Liver (tissue), 9 donors: ENCODE measurements around the gene VASN. TPM values are rescaled to one million over a fixed set of nuclear protein-coding genes. Genes with fewer than 3 reads are reported as not detected.
A peak's percentile ranks its signal among the peaks of the same experiment; 100 is the strongest.

Experiments
- DNase-seq: peaks from one replicate; pipeline ENCODE4 v3.0.0-alpha.2; 2017; ENCODE audit warnings: low spot score
- H3K27ac ChIP-seq, 2 donors: one replicate each; pipeline ENCODE4 v1.7.0; 2013; ENCODE audit warnings: inconsistent platforms in 2 of 2, low read length in 2 of 2, control low read depth in 1 of 2, low read depth in 1 of 2, mild to moderate bottlenecking in 1 of 2
- H3K27me3 ChIP-seq, 4 donors: one replicate each; pipeline versions ENCODE4 v1.6.1 to v1.7.0; 2013; ENCODE audit warnings: low read length in 3 of 4, inconsistent platforms in 1 of 4, mild to moderate bottlenecking in 1 of 4, moderate library complexity in 1 of 4; ENCODE audit not compliant: control insufficient read depth in 4 of 4, insufficient read depth in 4 of 4
- H3K36me3 ChIP-seq, 4 donors: one replicate each; pipeline versions ENCODE4 v1.6.1 to v1.7.0; 2013; ENCODE audit warnings: low read length in 3 of 4, mild to moderate bottlenecking in 3 of 4, low read depth in 1 of 4, moderate library complexity in 1 of 4; ENCODE audit not compliant: control insufficient read depth in 4 of 4, insufficient read depth in 3 of 4
- H3K4me1 ChIP-seq, 4 donors: one replicate each; pipeline versions ENCODE4 v1.6.1 to v1.7.0; 2013; ENCODE audit warnings: low read length in 3 of 4, mild to moderate bottlenecking in 3 of 4, moderate library complexity in 1 of 4; ENCODE audit not compliant: control insufficient read depth in 4 of 4, insufficient read depth in 4 of 4
- H3K4me3 ChIP-seq, 3 donors: one replicate each; pipeline versions ENCODE4 v1.6.1 to v1.7.0; 2013; ENCODE audit warnings: low read length in 3 of 3, control low read depth in 1 of 3, low read depth in 1 of 3, mild to moderate bottlenecking in 1 of 3
- H3K9ac ChIP-seq, 2 donors: one replicate each; pipeline ENCODE4 v1.7.0; 2013; ENCODE audit warnings: low read length in 2 of 2, mild to moderate bottlenecking in 2 of 2, moderate library complexity in 2 of 2, control low read depth in 1 of 2, low read depth in 1 of 2
- H3K9me3 ChIP-seq, 4 donors: one replicate each; pipeline versions ENCODE4 v1.6.1 to v1.7.0; 2013; ENCODE audit warnings: low read length in 3 of 4; ENCODE audit not compliant: control insufficient read depth in 4 of 4
- CTCF ChIP-seq: fragments of 150-350 bp; IDR thresholded peaks from 2 replicates; pipeline ENCODE4 v1.5.1; 2017; ENCODE audit warnings: improper control_type of control experiment, low read depth, low read length; ENCODE audit not compliant: missing input control
- EGR1 ChIP-seq, 2 donors: IDR thresholded peaks; 2 replicates each; pipeline ENCODE4 v1.6.1; 2016 to 2018; ENCODE audit warnings: antibody characterized with exemption in 2 of 2, low read depth in 2 of 2
- FOXA1 ChIP-seq: IDR thresholded peaks from 2 replicates; pipeline ENCODE4 v1.6.1; 2016; ENCODE audit warnings: antibody characterized with exemption
- FOXA2 ChIP-seq: IDR thresholded peaks from 2 replicates; pipeline ENCODE4 v1.6.1; 2016; ENCODE audit warnings: antibody characterized with exemption
- GABPA ChIP-seq, 2 donors: IDR thresholded peaks in 1 of 2; conservative IDR thresholded peaks in 1 of 2; 2 replicates each; pipeline ENCODE4 v1.6.1; 2016; ENCODE audit warnings: antibody characterized with exemption in 2 of 2, mild to moderate bottlenecking in 1 of 2, moderate library complexity in 1 of 2
- HNF4A ChIP-seq, 2 donors: conservative IDR thresholded peaks; 2 replicates each; pipeline ENCODE4 v1.6.1; 2016; ENCODE audit warnings: antibody characterized with exemption in 2 of 2, mild to moderate bottlenecking in 2 of 2
- HNF4G ChIP-seq: IDR thresholded peaks from 2 replicates; pipeline ENCODE4 v1.6.1; 2016; ENCODE audit warnings: antibody characterized with exemption
- JUND ChIP-seq, 2 donors: IDR thresholded peaks; 2 replicates each; pipeline ENCODE4 v1.6.1; 2016; ENCODE audit warnings: antibody characterized with exemption in 2 of 2
- MAX ChIP-seq: IDR thresholded peaks from 2 replicates; pipeline ENCODE4 v1.6.1; 2016; ENCODE audit warnings: antibody characterized with exemption
- NR2F2 ChIP-seq: IDR thresholded peaks from 2 replicates; pipeline ENCODE4 v1.6.1; 2016; ENCODE audit warnings: antibody characterized with exemption
- RAD21 ChIP-seq, 2 donors: IDR thresholded peaks; 2 replicates each; pipeline ENCODE4 v1.6.1; 2016; ENCODE audit warnings: antibody characterized with exemption in 2 of 2, mild to moderate bottlenecking in 2 of 2
- REST ChIP-seq: IDR thresholded peaks from 2 replicates; pipeline ENCODE4 v1.6.1; 2016; ENCODE audit warnings: antibody characterized with exemption, mild to moderate bottlenecking
- RXRA ChIP-seq, 2 donors: IDR thresholded peaks; 2 replicates each; pipeline ENCODE4 v1.6.1; 2017 to 2018; ENCODE audit warnings: antibody characterized with exemption in 2 of 2, mild to moderate bottlenecking in 1 of 2
- SP1 ChIP-seq: IDR thresholded peaks from 2 replicates; pipeline ENCODE4 v1.6.1; 2018; ENCODE audit warnings: antibody characterized with exemption, mild to moderate bottlenecking
- TAF1 ChIP-seq: conservative IDR thresholded peaks from 2 replicates; pipeline ENCODE4 v1.6.1; 2016; ENCODE audit warnings: antibody characterized with exemption, mild to moderate bottlenecking
- YY1 ChIP-seq: IDR thresholded peaks from 2 replicates; pipeline ENCODE4 v1.6.1; 2016; ENCODE audit warnings: antibody characterized with exemption, mild to moderate bottlenecking
- ZBTB33 ChIP-seq: IDR thresholded peaks from 2 replicates; pipeline ENCODE4 v1.6.1; 2016; ENCODE audit warnings: antibody characterized with exemption
- WGBS: extraction: QIAGEN DNeasy Blood & Tissue Kit; methylation state at CpG from one replicate; pipeline ENCODE4 v1.1.7; 2013; 5-methylcytosine and 5-hydroxymethylcytosine counted together
- polyA plus RNA-seq, 2 donors: library from polyadenylated mRNA; stranded (reverse) in 1 of 2; unstranded in 1 of 2; fragments of 200-250 nt in 1 of 2; fragments of >200 nt in 1 of 2; fragmentation: Nextera tagmentation in 1 of 2; extraction: Ambion mirVana in 1 of 2; gene quantifications; one replicate each; pipeline versions ENCODE4 v1.2.1 to v1.2.3, GENCODE V29; 2013 to 2015
- total RNA-seq, 2 donors: library from RNA; depleted of rRNA; stranded (reverse); fragments of >200 nt; gene quantifications; one replicate each; pipeline ENCODE4 v1.2.3, GENCODE V29; 2014
- donor health status: healthy.
- donor health status: healthy.
- donor health status: healthy.
- donor health status: healthy.
- donor health status: healthy.

Gene VASN
- total and polyA plus RNA-seq, 4 donors = 6.2 to 26.9 (median 21.2) TPM

GRCh38 chr16:4416200-4417032, 44.8 kb downstream of the VASN start, which contains the start of gene CORO7:
CORO7 (minus strand) TSS chr16:4416596; CDS start chr16:4416518, 78 bp downstream.
- Histone ChIP-seq H3K27ac (peak within 1 kb of the TSS; percentile 76 to 85), H3K36me3 (peaks cover 0 to 2% (median 0%) of the 10 kb centered on the region in 4 donors), H3K9me3 (no peaks in the 10 kb centered on the region), H3K9ac (peak within 1 kb of the TSS; percentile 59 to 65), H3K4me1 (peaks cover 2 to 21% (median 12%) of the 10 kb centered on the region in 4 donors), H3K4me3 (peak within 1 kb of the TSS; percentile 85 to 89 (median 86)), H3K27me3 (no peaks in the 10 kb centered on the region)
- WGBS = under 1% methylated on average over 92 of the region's 92 CpGs
- DNase-seq = peak; percentile 94
- TF ChIP-seq NR2F2 (no peak), FOXA2 (no peak), SP1 (peak; percentile 61), ZBTB33 (no peak)

GRCh38 chr16:4419402-4419959, 47.8 kb downstream of the VASN start:
- Histone ChIP-seq H3K27me3 (no peaks in the 10 kb centered on the region), H3K4me3 (no peak overlapping the region), H3K9me3 (no peaks in the 10 kb centered on the region), H3K27ac (no peak overlapping the region), H3K4me1 (peaks cover 0 to 21% (median 9%) of the 10 kb centered on the region in 4 donors), H3K36me3 (no peaks in the 10 kb centered on the region), H3K9ac (no peak overlapping the region)
- no peak for TF ChIP-seq MAX
- TF ChIP-seq RAD21 (IDR thresholded peaks at IDR 0.05) = no peak
- TF ChIP-seq EGR1 (IDR thresholded peaks at IDR 0.05; ENCODE audit: low read depth in 2 of 2) = no peak
- no peak for TF ChIP-seq TAF1
- no peak for TF ChIP-seq HNF4A (conservative IDR thresholded peaks at IDR 0.05)
- TF ChIP-seq CTCF = no peak
- TF ChIP-seq REST = no peak
- no peak for TF ChIP-seq YY1
- TF ChIP-seq RXRA (IDR thresholded peaks at IDR 0.05) = no peak
- no peak for TF ChIP-seq SP1
- no peak for TF ChIP-seq JUND (IDR thresholded peaks at IDR 0.05)
- no peak for TF ChIP-seq FOXA1
- TF ChIP-seq HNF4G = no peak
- no peak for TF ChIP-seq GABPA (IDR thresholded peaks at IDR 0.05 in 1 of 2, conservative IDR thresholded peaks at IDR 0.05 in 1 of 2)
- 81% methylated on average over 7 of the region's 7 CpGs for WGBS
- DNase-seq = no peak
